ENCODE data around the gene HOXC6. TPM values are rescaled to one million over a fixed set of nuclear protein-coding genes. Genes with fewer than 3 reads are reported as not detected.
"Not testable (repeated sequence)": the region's sequence is repeated elsewhere in the genome, so short reads cannot be mapped to it uniquely, and the experiment has no call there.

Gene HOXC6
- total RNA-seq, 1 donor, result 1.7 TPM

DNA sequence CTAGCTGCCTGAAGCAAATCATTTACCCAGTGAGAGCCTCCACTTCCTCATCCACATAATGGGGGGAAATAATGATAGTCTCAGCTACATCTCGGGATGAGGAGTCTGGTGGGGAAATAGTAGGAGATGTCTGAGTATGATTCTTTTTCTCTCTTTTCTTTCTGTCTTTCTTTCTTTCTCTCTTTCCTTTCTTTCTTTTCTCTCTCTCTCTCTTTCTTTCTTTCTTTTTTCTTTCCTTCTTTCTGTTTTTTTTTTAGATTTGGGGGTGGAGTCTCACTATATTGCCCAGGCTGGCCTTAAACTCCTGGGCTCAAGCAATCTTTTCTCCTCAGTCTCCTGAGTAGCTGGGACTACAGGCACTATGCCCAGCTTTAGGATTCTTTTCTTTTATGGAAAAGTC, 38.2 kb downstream of the HOXC6 start:
- TF ChIP-seq, protein P1, sequence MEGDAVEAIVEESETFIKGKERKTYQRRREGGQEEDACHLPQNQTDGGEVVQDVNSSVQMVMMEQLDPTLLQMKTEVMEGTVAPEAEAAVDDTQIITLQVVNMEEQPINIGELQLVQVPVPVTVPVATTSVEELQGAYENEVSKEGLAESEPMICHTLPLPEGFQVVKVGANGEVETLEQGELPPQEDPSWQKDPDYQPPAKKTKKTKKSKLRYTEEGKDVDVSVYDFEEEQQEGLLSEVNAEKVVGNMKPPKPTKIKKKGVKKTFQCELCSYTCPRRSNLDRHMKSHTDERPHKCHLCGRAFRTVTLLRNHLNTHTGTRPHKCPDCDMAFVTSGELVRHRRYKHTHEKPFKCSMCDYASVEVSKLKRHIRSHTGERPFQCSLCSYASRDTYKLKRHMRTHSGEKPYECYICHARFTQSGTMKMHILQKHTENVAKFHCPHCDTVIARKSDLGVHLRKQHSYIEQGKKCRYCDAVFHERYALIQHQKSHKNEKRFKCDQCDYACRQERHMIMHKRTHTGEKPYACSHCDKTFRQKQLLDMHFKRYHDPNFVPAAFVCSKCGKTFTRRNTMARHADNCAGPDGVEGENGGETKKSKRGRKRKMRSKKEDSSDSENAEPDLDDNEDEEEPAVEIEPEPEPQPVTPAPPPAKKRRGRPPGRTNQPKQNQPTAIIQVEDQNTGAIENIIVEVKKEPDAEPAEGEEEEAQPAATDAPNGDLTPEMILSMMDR (IDR thresholded peaks at IDR 0.05; ENCODE audit: insufficient read depth, low read depth, low read length), result no peak
- no peak overlapping the region for H3K4me3 ChIP-seq (ENCODE audit: low read depth, low read length)
- no peak for DNase-seq (ENCODE audit: low read depth)

DNA sequence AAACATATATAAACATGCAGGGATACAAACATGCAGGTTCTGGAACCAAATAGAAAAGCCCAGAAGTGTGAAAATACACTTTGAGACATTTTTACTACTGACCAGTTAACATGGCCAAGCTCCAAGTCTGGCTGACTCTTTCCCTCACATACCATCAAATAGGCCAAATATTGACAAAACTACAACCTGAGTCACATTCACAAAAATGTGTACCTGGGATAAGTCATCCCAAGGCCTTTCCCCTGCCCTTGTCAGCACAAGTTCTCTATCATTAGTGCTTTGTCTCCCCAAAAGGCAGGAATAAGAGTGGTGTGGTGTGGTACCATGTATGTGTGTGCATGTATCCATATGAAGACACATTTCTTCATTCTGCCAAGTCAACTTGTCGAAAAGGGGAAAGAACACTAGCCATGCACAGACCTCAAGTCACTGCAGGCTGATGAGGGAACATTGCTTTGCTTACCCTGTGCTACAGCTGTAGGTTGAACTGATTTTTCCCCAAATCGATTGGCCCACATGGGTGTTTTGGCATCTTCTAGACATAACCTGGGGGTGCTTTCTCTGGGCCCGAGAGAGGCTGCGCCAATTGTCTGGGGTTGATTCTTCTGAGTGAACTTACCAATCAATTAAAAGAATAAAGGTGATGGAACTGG, 40.3 kb downstream of the HOXC6 start:
- no peak for DNase-seq (ENCODE audit: low read depth)
- TF ChIP-seq, protein P1 (IDR thresholded peaks at IDR 0.05; ENCODE audit: insufficient read depth, low read depth, low read length), result no peak
- H3K4me3 ChIP-seq (ENCODE audit: low read depth, low read length), result no peak overlapping the region

DNA sequence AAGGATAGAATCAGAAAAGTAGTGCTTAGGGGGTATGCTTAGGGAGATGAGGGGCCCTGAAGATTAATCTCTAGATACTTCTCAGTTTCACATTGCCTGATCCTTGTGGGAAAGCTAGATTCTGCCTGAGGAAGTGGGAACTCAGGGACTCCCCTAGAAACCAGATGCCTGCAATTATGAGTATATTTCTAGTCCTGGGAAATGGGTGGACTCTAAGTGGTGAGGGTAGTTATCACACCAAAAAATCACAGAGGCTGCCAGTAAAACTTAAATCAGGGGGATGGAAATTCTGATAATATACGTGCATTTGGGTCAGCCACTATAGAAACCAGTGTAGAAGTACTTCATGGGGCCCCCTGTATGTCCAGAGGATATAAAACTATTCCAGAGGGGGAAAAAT, 43.7 kb downstream of the HOXC6 start:
- no peak overlapping the region for H3K4me3 ChIP-seq (ENCODE audit: low read depth, low read length)
- TF ChIP-seq, protein P1 (IDR thresholded peaks at IDR 0.05; ENCODE audit: insufficient read depth, low read depth, low read length), result no peak
- DNase-seq (ENCODE audit: low read depth), result no peak

DNA sequence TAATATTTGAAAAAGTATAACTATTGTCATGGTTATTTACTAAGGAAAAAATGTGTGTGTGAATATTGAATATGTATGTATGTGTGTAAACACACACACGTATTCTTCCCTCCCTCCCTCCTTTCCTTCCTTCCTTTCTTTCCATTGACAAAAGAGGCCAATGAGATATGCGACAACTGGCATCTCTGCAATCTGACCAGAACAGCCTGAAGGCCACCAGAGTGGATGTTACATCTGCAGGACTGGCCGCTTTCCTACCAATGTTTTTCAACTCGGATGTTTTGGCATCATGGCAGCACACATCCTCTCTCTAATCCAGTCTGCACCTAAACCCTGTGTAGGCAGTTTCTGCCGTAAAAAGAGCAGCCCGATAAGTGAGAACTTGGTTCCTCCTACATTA, 46.1 kb downstream of the HOXC6 start:
- TF ChIP-seq, protein P1 (IDR thresholded peaks at IDR 0.05; ENCODE audit: insufficient read depth, low read depth, low read length), result no peak
- no peak overlapping the region for H3K4me3 ChIP-seq (ENCODE audit: low read depth, low read length)
- DNase-seq (ENCODE audit: low read depth), result no peak

DNA sequence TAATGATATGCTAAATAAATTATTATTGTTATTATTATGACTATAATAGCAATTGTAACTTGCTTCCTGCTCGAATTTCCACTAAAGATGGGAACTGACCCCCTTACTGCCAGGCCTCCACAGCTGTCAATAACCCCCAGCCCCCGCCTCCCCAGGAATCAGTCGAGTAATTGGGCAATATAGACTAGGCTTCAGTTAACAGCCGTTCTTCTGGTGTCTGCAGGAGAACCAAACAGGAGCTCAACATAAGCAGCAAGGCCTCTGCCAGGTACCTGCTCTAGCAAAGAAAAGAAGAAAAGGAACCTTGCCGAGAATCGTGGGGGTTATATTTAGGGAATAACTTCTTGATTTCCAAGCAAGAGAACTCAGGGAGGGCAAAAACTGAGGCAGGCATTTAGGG, 47.2 kb downstream of the HOXC6 start:
- DNase-seq (ENCODE audit: low read depth), result no peak
- TF ChIP-seq, protein P1 (IDR thresholded peaks at IDR 0.05; ENCODE audit: insufficient read depth, low read depth, low read length), result no peak
- H3K4me3 ChIP-seq (ENCODE audit: low read depth, low read length), result no peak overlapping the region

DNA sequence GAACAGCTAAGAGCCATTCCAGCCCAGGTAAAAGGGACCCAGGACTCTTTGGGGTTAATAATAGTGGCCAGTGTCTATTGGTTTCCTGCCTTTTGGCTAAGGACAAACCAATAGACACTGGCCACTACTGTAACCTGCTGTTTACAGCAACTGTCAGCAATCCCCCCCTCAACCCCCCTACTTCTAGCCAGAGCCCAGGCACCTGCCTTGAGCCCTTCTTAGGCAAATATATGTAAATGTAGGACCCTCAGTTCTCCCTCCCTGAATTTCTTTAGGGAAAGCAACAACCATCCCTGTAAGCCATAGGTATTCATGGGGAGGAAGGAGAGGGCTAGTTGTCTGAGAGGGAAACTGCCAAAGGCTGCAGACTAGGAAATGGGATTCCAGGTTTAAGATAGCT, 47.7 kb downstream of the HOXC6 start:
- no peak for DNase-seq (ENCODE audit: low read depth)
- no peak overlapping the region for H3K4me3 ChIP-seq (ENCODE audit: low read depth, low read length)
- TF ChIP-seq, protein P1 (IDR thresholded peaks at IDR 0.05; ENCODE audit: insufficient read depth, low read depth, low read length), result no peak

DNA sequence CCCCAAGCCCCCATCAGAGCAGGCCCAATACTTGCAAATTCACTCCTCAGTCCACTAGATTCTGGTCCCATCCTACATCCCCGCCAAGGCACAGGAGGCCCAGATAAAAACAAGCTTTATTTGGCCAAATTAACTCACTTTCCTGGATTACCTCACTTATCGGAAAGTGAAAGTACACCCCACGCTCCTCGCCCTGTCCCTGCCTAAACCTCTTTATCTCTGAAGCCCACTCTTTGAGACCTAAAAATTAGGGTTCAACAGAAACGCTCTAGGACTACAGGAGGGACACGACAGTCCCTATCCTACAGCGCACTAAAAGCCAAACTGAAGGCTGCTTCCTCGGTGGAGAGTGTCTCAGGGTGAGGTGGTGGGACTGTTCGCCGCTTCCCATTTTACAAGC, 49.6 kb downstream of the HOXC6 start:
- DNase-seq (ENCODE audit: low read depth); H3K4me3 ChIP-seq (ENCODE audit: low read depth, low read length): not testable (repeated sequence)

DNA sequence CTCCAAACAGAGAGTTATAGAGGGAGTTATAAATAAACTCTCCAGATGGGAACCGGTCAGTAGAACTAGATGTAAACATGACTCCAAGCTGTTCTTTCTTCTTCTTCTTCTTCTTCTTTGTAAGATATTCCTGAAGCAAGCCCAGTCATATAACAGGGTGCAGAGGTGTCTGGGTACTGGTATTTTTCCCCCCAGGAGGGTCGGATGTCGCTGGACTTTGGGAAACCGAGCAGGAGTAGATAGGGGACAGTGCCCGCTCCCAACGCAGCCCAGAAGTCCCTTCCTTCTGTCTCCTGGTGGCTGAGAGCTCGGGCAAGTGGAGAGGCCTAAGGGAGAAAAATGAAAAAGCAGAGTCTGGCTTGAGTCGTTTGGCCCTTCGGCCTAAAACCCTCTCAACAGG, 50.9 kb downstream of the HOXC6 start:
- DNase-seq (ENCODE audit: low read depth); H3K4me3 ChIP-seq (ENCODE audit: low read depth, low read length): not testable (repeated sequence)

All from fibroblast of villous mesenchyme (primary cell).